GM12878 (cell line): Measurements from ENCODE around the gene EGFR. TPM values are rescaled to one million over a fixed set of nuclear protein-coding genes. Genes with fewer than 3 reads are reported as not detected.
"Not testable (repeated sequence)": the region's sequence is repeated elsewhere in the genome, so short reads cannot be mapped to it uniquely, and the experiment has no call there.

Experiments
- ATAC-seq: fragments of 200-7000 bp; cut with Tn5 transposase; 3 replicates; pipeline ENCODE4 v1.9.1; 2020; ENCODE audit warnings: mild to moderate bottlenecking, moderate library complexity
- BruUV-seq: library from RNA; stranded (reverse); fragments of 400-500 nt; replicated peaks from 2 replicates; lab custom pipeline; 2021; lab: Mats Ljungman, UMichigan
- CTCF ChIA-PET: fragments of 300-600 bp; sonication (Branson Sonifier 250); formaldehyde crosslinking; extraction: SDS; loops from one replicate; lab custom pipeline; 2021; ENCODE audit warnings: inconsistent platforms; lab: Yijun Ruan, JAX
- POLR2A ChIA-PET: fragments of 350-600 bp; formaldehyde crosslinking; extraction: SDS; loops from one replicate; lab custom pipeline; 2021; ENCODE audit warnings: inconsistent platforms; lab: Charles Lee
- RAD21 ChIA-PET: fragments of 300-600 bp; sonication (Branson Sonifier 250); formaldehyde crosslinking; loops from one replicate; lab custom pipeline; 2023; ENCODE audit warnings: antibody characterized with exemption; ENCODE audit not compliant: unreplicated experiment; lab: Charles Lee
- SMC1A ChIA-PET: fragments of 300-600 bp; sonication (Branson Sonifier 250); formaldehyde crosslinking; loops from one replicate; lab custom pipeline; 2023; ENCODE audit not compliant: unreplicated experiment, uncharacterized antibody; lab: Charles Lee
- DNase-seq: peaks from one replicate; pipeline ENCODE4 v3.0.0-alpha.2; 2011; ENCODE audit warnings: low read depth, low spot score
- FAIRE-seq: peaks from 3 replicates; lab custom pipeline; 2011; peaks lifted over from hg19 to GRCh38; lab: Jason Lieb, UNC
- H2AFZ ChIP-seq: 2 replicates; pipeline ENCODE4 v1.6.0; 2011; ENCODE audit warnings: low read depth, low read length, control low read depth; ENCODE audit not compliant: control insufficient read depth
- H3K27ac ChIP-seq: 2 replicates; pipeline ENCODE4 v1.5.1; 2011; ENCODE audit warnings: control low read depth; ENCODE audit not compliant: control insufficient read depth, insufficient read depth
- H3K27me3 ChIP-seq, 2 experiments: replicated peaks in 1 of 2; 2 replicates each; pipeline versions ENCODE4 v1.6.0 to v1.6.1; 2011; ENCODE audit warnings: low read length in 1 of 2; ENCODE audit not compliant: control insufficient read depth in 2 of 2, insufficient read depth in 2 of 2
- H3K36me3 ChIP-seq, 2 experiments: 2 replicates each; pipeline ENCODE4 v1.5.1; 2011; ENCODE audit warnings: low read length in 1 of 2; ENCODE audit not compliant: control insufficient read depth in 2 of 2, insufficient read depth in 2 of 2
- H3K4me1 ChIP-seq: 2 replicates; pipeline ENCODE4 v1.6.1; 2011; ENCODE audit warnings: mild to moderate bottlenecking, low read length, moderate library complexity, mixed read lengths; ENCODE audit not compliant: control insufficient read depth, insufficient read depth
- H3K4me2 ChIP-seq: 2 replicates; pipeline ENCODE4 v1.6.0; 2011; ENCODE audit warnings: control low read depth; ENCODE audit not compliant: control insufficient read depth, insufficient read depth
- H3K4me3 ChIP-seq: fragments of 200-600 bp; sonication (generic); 2 replicates; pipeline ENCODE4 v1.5.1; 2016
- H3K79me2 ChIP-seq: 2 replicates; pipeline ENCODE4 v1.6.0; 2011; ENCODE audit warnings: low read length; ENCODE audit not compliant: control insufficient read depth, insufficient read depth
- H3K9ac ChIP-seq: 2 replicates; pipeline ENCODE4 v1.8.0; 2011; ENCODE audit warnings: low read length, control low read depth, mixed read lengths; ENCODE audit not compliant: control insufficient read depth, insufficient read depth
- H3K9me3 ChIP-seq: replicated peaks from 3 replicates; pipeline ENCODE4 v1.5.1; 2011; ENCODE audit warnings: mild to moderate bottlenecking, low read length; ENCODE audit not compliant: control insufficient read depth, insufficient read depth
- H4K20me1 ChIP-seq: 2 replicates; pipeline ENCODE4 v1.6.0; 2011; ENCODE audit not compliant: control insufficient read depth, insufficient read depth
- ETV6 ChIP-seq, 2 experiments: fragments of 450-650 bp in 1 of 2; IDR thresholded peaks in 1 of 2; conservative IDR thresholded peaks in 1 of 2; 2 replicates each; pipeline ENCODE4 v1.6.1; 2014; ENCODE audit warnings: antibody characterized with exemption in 1 of 2, borderline replicate concordance in 1 of 2, low read depth in 1 of 2, mild to moderate bottlenecking in 1 of 2, moderate library complexity in 1 of 2
- GABPA ChIP-seq: IDR thresholded peaks from 2 replicates; pipeline ENCODE4 v1.6.1; 2014; ENCODE audit warnings: antibody characterized with exemption, low read depth, mild to moderate bottlenecking, inconsistent platforms
- SREBF2 ChIP-seq: IDR thresholded peaks from 2 replicates; pipeline ENCODE4 v1.6.1; 2012; ENCODE audit warnings: mild to moderate bottlenecking, low read length
- WGBS: methylation state at CpG from one replicate; pipeline ENCODE4 v1.1.6; 2016; ENCODE audit warnings: low lambda C conversion rate; ENCODE audit not compliant: insufficient replicate concordance, insufficient coverage; ENCODE audit errors: missing lambda C conversion rate; 5-methylcytosine and 5-hydroxymethylcytosine counted together
- in situ Hi-C: fragments of 300-500 bp; cut with MboI; formaldehyde crosslinking; loops from 9 replicates; pipeline ENCODE4 v1.14.3; 2018; ENCODE audit warnings: mixed read lengths
- intact Hi-C: fragments of 100-400 bp; cut with micrococcal nuclease; formaldehyde crosslinking; loops from one replicate; pipeline ENCODE4 v1.14.2; 2022; ENCODE audit not compliant: unreplicated experiment
- polyA plus RNA-seq, 11 experiments: library from polyadenylated mRNA; depleted of rRNA in 4 of 11; unstranded in 6 of 11; stranded (reverse) in 5 of 11; fragments of >200 nt; fragmentation: Nextera tagmentation in 4 of 11; fragmentation: Illumina TruSeq in 1 of 11; extraction: Ambion mirVana in 4 of 11; extraction: Trizol in 1 of 11; gene quantifications; 1 replicate in 1 of 11; 2 replicates in 10 of 11; pipeline versions ENCODE4 v1.2.1 to v1.2.3, GENCODE V29; 2011 to 2016; ENCODE audit warnings: inconsistent platforms in 2 of 11, missing spikeins in 2 of 11, low read depth in 1 of 11
- total RNA-seq, 4 experiments: library from RNA; depleted of rRNA in 3 of 4; stranded (reverse); fragments of >200 nt in 3 of 4; fragmentation: Illumina TruSeq in 1 of 4; extraction: Trizol in 1 of 4; gene quantifications; 2 replicates each; pipeline versions ENCODE4 v1.2.1 to v1.2.3, GENCODE V29; 2013 to 2021
- TF ChIP-seq, protein P1 (sequence below): fragments of 450-650 bp; IDR thresholded peaks from 2 replicates; pipeline ENCODE4 v1.6.1; 2017; ENCODE audit warnings: antibody characterized with exemption, mild to moderate bottlenecking, moderate library complexity

EGFR gene
- total and polyA plus RNA-seq, 10 of the 15 experiments (the other 5 are each of a cell fraction or from before 2014, with no cell fraction given): 0.01 to 0.31 TPM; not detected in 8

DNA sequence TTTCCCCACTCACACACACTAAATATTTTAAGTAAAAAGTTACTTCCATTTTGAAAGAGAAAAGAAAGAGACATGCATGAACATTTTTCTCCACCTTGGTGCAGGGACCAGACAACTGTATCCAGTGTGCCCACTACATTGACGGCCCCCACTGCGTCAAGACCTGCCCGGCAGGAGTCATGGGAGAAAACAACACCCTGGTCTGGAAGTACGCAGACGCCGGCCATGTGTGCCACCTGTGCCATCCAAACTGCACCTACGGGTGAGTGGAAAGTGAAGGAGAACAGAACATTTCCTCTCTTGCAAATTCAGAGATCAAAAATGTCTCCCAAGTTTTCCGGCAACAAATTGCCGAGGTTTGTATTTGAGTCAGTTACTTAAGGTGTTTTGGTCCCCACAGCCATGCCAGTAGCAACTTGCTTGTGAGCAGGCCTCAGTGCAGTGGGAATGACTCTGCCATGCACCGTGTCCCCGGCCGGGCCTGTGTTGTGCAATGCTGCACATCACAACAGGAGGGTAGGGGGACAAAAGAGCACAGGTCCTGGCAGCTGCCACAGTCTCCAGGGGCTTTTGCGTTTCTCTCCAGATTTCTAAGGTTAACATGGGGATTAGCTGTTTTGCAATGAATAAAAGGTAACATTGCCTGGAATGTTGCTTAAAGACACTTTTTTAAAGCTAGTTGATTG, 146.5 kb downstream of the EGFR start (continued):
- TF ChIP-seq ETV6 (conservative IDR thresholded peaks at IDR 0.05 in 1 of 2, IDR thresholded peaks at IDR 0.05 in 1 of 2; ENCODE audit: borderline replicate concordance in 1 of 2, low read depth in 1 of 2) (no peak), SREBF2 (no peak), GABPA (no peak)
- TF ChIP-seq, protein P1, sequence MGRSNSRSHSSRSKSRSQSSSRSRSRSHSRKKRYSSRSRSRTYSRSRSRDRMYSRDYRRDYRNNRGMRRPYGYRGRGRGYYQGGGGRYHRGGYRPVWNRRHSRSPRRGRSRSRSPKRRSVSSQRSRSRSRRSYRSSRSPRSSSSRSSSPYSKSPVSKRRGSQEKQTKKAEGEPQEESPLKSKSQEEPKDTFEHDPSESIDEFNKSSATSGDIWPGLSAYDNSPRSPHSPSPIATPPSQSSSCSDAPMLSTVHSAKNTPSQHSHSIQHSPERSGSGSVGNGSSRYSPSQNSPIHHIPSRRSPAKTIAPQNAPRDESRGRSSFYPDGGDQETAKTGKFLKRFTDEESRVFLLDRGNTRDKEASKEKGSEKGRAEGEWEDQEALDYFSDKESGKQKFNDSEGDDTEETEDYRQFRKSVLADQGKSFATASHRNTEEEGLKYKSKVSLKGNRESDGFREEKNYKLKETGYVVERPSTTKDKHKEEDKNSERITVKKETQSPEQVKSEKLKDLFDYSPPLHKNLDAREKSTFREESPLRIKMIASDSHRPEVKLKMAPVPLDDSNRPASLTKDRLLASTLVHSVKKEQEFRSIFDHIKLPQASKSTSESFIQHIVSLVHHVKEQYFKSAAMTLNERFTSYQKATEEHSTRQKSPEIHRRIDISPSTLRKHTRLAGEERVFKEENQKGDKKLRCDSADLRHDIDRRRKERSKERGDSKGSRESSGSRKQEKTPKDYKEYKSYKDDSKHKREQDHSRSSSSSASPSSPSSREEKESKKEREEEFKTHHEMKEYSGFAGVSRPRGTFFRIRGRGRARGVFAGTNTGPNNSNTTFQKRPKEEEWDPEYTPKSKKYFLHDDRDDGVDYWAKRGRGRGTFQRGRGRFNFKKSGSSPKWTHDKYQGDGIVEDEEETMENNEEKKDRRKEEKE: no peak

DNA sequence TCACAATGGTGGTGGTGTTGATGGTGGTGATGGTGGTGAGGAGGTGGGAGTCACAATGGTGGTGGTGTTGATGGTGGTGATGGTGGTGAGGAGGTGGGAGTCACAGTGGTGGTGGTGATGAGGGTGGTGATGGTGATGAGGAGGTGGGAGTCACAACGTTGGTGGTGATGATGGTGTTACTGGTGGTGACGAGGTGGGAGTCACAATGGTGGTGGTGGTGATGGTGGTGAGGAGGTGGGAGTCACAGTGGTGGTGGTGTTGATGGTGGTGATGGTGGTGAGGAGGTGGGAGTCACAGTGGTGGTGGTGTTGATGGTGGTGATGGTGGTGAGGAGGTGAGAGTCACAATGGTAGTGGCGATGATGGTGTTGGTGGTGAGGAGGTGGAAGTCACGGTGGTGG, 148.5 kb downstream of the EGFR start:
- POLR2A ChIA-PET, H3K27me3 ChIP-seq, in situ Hi-C loops, H3K79me2 ChIP-seq, intact Hi-C loops, ATAC-seq, RAD21 ChIA-PET, H3K27ac ChIP-seq, H4K20me1 ChIP-seq, H3K4me1 ChIP-seq, FAIRE-seq, H3K4me3 ChIP-seq, BruUV-seq, CTCF ChIA-PET, H2AFZ ChIP-seq, H3K9me3 ChIP-seq, SMC1A ChIA-PET, DNase-seq, H3K36me3 ChIP-seq, H3K9ac ChIP-seq, H3K4me2 ChIP-seq: not testable (repeated sequence)
- WGBS: 37% methylated on average over 4 of the region's 4 CpGs
